ENCODE results near the gene SOX1.

Gene SOX1

DNA sequence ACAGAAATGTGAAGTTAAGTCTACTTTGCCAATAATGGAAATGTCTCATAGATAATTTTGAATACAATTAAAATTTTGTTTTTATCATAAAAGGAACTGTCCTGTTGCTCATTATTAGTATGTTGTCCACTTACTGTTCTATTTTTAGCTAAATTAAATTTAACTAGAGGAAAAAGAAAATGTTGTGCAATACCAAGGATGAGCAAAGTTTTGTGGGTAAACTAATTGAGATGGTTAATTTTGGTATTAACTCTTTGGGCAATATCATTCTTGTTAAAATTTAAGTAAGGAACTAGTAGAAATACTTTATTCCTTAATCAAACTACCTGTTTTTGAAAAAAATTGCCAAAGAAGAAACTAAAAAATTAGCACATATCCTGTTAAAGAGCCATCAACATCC lies 43.5 kb downstream of the SOX1 start:
- DNase-seq = no peak

DNA sequence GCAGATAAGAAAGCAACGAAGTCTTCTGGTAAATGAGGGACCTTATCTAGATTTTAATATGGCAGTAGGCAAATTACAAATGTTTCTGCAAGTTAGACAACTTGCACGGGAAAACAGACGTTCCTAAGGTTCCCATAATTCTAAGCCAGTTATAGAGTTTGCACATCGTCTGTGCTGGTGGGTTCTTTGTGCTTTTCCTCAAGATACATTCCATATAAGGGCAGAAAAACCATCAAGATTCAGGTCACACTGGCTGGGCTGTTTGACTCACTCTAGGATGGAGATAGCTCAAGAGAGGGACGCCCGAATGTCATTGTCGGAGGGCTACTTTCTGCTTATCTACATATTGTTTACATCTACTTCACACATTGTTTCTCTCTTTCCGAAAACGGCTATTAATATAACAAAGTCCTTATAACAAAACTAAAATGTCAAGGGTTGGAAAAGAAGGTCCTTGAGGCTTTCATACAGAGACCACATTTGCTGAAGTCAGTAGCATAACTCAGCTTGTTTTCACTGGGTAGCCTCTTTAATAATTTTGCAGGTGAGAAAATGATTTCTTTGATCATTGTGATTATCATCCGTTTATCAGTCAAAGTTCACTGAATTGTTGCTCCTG lies 44.4 kb downstream of the SOX1 start:
- no peak for DNase-seq

DNA sequence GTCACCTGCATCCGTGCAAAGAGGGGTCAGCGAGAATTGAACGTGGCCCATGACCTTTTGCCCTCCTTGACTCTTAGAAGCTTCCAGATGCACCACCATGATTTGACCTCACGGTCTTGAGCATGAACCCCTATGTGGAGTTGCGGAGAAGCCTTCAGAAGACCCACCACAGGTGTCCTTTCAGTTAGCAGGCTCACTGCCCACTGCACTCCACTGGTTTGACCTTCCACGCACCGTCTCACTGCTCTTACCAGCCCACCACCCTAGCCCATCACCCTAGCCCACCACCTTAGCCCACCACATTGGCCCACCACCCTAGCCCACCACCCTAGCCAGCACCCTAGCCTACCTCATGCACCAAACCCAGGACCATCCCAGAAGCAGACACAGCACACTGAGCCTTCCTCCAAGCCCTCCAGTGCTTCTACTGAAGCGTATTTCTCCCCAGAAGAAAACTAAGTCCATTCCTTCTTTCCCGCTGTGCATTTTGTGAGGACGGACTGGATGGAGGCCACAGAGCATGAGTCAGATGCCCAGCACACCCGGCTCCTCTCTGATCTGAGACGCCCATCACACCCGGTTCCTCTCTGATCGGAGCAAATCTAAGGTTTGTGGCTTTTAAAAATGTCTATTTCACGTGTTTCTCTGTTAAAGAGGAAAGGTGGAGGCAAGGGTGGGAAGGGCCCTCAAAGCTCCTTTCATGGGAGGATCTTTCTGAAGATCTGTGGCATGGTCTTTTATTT lies 45.8 kb downstream of the SOX1 start:
- DNase-seq = no peak

- peak; percentile 79 for DNase-seq
Observed at GRCh38 chr13:112113348-112113747, 46.4 kb downstream of the SOX1 start.

DNA sequence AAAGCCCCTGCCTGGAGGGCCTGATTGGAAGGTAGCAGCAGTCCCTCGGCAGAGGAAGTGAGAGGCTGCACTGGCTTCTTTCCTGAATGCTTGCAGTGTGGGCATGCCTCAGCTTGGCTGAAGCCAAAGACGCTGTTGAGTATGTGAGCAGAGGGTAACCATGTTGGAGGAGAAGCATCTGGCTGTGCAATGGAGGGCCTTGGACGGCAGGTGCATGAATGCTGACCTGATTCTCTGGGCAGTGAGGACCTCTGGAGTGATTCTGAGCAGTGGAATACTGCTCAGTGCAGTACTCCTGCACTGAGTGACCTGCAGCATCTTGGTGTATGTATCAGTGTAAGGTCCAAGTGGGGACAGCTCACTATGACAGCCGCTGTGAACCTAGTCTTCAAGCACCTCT lies 46.9 kb downstream of the SOX1 start:
- peak; percentile 22 for DNase-seq

DNA sequence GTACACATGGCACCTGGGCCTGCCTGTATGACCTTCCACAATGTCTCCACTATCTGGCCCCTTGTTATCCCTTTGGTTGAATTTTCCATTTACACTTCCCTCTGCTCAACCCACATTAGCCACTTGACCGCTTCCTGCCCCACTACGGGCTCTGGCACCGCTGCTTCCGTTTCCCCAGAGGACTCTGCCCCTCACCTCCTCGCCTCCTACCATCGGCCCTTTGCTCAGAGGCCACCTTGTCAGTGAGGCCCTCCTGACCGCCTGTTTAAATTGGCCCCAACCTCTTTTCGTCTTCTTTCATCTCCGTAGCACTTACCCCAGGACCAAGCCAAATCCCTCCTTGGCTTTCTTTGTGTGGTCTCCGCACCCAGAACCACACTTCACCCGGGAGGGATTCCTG lies 47.4 kb downstream of the SOX1 start:
- DNase-seq = no peak

DNA sequence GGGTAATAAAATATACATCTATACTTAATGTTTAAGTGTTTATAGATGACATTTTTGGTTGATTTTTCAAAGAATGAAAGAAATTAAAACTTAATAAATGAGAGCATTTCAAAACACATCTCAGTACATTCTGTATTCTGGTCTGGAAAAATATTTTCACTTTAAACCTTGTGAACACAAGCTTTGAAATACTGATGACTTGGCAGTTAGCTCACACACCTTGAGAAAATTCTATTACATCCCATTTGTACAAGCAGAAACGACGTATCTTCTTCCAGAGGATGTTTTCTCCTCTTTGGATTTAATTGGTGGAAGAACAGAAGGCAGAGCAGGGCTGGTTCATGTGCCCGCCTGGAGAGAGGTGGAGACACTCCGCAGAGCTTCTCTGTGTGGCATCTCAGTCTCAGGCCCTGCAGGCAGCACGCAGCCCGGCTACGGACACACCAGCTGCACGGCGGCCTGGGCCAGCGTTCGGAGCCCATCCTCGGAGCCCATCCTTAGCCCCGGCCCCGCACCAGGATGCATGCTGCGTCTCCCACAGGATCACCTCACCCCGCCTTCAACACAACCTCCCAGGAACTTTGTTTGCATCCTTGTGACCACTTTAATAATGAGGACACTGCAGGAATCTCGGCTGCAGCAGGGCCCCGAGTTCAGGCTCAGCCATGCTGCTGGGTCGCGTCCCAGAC lies 48.6 kb downstream of the SOX1 start:
- DNase-seq = no peak

DNA sequence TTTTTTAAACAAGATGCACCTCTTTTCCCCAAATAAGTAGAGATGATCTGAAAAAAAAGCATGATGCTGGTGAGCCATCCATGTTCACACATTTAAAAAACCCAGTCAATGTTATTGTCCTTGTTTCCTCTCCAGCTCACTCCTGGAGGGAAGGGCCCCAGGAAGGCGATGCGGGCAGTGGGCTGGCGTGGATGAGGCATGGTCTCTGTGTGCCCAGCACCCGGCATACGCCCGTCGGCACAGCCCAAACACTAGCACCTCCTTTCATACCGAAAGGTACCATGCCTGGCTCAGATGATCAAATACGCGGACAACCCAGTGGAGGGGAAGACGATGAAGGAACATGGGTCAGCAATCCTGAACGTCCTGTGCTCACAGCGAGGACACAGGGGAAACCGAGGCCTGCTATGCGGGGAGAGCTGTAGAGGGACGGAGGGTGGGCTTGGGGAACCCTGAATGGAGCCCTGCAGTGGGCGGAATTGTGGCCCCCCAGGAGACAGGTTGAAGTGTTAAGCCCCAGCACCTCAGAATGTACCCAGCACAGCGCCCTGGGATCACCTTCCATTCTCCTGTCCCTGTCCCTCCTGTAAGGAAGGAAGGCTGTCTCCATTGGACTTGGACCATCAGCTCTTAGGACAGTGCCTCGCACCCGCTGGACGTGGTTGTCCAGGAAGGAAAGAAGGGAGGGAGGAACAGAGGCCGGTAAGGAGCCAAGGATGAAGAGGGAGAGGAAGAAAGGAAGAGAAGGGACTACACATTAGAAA lies 49.4 kb downstream of the SOX1 start:
- no peak for DNase-seq

GRCh38 chr13:112117258-112117954 lies 50.5 kb downstream of the SOX1 start:
- DNase-seq = no peak

GRCh38 chr13:112117955-112118302 lies 51.0 kb downstream of the SOX1 start:
- DNase-seq = no peak

DNA sequence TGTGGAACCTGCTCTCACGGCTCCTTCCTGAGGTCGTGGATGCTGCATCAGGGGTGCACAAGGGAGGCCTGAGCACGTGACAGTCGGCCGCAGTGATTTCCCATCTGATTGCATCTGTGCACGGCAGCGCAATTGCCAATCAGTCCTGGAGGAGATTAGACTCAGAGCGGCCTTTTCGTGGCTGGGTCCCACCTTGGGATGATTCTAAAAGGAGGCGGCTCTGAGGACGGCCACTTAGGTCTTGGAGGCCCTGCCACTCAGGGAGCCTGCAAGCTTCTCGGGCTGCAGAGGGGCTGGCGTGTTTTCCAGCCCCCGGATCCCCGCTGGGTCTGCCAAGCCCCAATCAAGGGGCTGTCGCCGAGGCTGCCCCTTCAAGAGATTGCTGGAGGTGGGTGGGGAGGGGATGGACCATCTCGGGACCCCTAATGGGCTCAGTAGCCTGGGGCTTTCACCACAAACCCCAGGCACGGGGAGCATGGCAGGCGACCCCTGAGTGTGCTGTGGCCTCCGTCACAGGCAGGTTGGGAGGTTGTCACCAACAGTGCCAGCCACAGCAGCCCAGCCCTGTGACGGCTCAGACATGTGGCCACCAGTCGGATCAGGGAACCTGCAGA lies 51.6 kb downstream of the SOX1 start:
- no peak for DNase-seq

DNA sequence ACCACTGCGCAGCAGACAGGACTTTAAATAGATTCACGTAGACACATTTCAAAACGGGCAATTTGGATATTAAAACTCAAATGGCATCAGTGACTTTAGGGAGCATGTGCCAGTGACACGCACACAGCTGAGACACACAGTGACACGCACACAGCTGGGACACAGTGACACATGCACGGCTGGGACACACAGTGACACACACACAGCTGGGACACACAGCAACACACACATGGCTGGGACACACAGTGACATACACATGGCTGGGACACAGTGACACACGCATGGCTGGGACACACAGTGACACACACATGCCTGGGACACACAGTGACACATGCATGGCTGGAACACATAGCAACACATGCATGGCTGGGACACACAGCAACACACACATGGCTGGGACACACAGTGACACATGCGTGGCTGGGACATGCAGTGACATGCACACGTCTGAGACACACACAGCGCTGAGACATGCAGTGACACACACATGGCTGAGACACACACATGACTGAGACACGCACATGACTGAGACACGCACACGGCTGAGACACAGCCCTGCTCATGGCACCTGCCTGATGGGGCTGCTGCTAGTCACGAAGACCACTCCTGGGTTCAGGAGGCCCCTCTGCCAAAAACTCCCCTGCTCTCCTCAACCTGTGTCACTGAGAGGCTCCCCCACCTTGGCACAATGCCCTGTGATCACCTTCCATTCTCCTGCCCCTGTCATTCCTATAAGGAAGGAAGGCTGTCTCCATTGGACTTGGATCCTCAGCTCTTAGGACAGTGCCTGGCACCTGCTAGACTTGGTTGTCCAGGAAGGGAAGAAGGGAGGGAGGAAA lies 52.5 kb downstream of the SOX1 start:
- DNase-seq = no peak

- no peak for DNase-seq
Observed at GRCh38 chr13:112120031-112120373, 53.1 kb downstream of the SOX1 start.
